Mammary epithelial cell (primary cell): ENCODE data around the gene GJC2.

Source experiments
- CTCF ChIP-seq, 2 donors: IDR thresholded peaks in 1 of 2; conservative IDR thresholded peaks in 1 of 2; 2 replicates each; pipeline ENCODE4 v1.5.1; 2011 to 2012; ENCODE audit warnings: inconsistent platforms in 2 of 2, low read length in 2 of 2, mild to moderate bottlenecking in 2 of 2, control low read depth in 1 of 2, low read depth in 1 of 2; ENCODE audit not compliant: insufficient read depth in 1 of 2; ENCODE audit errors: extremely low read depth in 1 of 2
- EZH2 ChIP-seq: IDR thresholded peaks from 2 replicates; pipeline ENCODE4 v1.6.1; 2012; ENCODE audit warnings: low read length, inconsistent platforms, borderline replicate concordance

- TF ChIP-seq CTCF (conservative IDR thresholded peaks at IDR 0.05 in 1 of 2, IDR thresholded peaks at IDR 0.05 in 1 of 2; ENCODE audit: extremely low read depth in 1 of 2, insufficient read depth in 1 of 2, low read depth in 1 of 2, low read length in 2 of 2) (no peak), EZH2 (no peak)
Measured at GRCh38 chr1:228102791-228103620, 46.7 kb upstream of the GJC2 start, which contains the start of gene C1orf35.
